ENCODE data around the gene FANCD2OS.

The FANCD2OS gene

DNA sequence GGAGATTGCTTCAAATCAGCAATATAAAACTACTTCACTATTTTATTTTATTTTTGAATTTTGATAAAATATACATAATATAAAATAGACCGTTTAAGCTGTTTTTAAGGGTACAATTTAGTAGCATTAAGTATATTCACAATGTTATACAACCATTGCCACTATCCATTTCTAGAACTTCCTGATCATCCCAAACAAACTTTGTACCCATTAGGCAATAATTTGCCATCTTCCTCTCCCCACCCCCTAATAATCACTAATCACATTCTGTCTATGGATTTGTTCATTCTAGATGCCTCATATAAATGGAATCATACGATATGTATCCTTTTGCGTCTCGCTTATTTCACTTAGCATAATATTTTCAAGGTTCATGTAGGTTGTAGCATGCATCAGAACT lies 53.0 kb downstream of the FANCD2OS start:
- no peak for TF ChIP-seq ZFX (IDR thresholded peaks at IDR 0.05; ENCODE audit: borderline replicate concordance)
- TF ChIP-seq, protein P1, sequence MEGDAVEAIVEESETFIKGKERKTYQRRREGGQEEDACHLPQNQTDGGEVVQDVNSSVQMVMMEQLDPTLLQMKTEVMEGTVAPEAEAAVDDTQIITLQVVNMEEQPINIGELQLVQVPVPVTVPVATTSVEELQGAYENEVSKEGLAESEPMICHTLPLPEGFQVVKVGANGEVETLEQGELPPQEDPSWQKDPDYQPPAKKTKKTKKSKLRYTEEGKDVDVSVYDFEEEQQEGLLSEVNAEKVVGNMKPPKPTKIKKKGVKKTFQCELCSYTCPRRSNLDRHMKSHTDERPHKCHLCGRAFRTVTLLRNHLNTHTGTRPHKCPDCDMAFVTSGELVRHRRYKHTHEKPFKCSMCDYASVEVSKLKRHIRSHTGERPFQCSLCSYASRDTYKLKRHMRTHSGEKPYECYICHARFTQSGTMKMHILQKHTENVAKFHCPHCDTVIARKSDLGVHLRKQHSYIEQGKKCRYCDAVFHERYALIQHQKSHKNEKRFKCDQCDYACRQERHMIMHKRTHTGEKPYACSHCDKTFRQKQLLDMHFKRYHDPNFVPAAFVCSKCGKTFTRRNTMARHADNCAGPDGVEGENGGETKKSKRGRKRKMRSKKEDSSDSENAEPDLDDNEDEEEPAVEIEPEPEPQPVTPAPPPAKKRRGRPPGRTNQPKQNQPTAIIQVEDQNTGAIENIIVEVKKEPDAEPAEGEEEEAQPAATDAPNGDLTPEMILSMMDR (IDR thresholded peaks at IDR 0.05): no peak
- H3K27ac ChIP-seq: no peak overlapping the region

Measured in 22Rv1 (cell line).